NCI-H748 (cell line): ENCODE data around the gene ADM2.
"Not testable (repeated sequence)": the region's sequence is repeated elsewhere in the genome, so short reads cannot be mapped to it uniquely, and the experiment has no call there.

Source experiments
- DNase-seq: peaks from one replicate; lab custom pipeline; 2025; ENCODE audit not compliant: unreplicated experiment; lab: John Stamatoyannopoulos, UW

Gene ADM2

DNA sequence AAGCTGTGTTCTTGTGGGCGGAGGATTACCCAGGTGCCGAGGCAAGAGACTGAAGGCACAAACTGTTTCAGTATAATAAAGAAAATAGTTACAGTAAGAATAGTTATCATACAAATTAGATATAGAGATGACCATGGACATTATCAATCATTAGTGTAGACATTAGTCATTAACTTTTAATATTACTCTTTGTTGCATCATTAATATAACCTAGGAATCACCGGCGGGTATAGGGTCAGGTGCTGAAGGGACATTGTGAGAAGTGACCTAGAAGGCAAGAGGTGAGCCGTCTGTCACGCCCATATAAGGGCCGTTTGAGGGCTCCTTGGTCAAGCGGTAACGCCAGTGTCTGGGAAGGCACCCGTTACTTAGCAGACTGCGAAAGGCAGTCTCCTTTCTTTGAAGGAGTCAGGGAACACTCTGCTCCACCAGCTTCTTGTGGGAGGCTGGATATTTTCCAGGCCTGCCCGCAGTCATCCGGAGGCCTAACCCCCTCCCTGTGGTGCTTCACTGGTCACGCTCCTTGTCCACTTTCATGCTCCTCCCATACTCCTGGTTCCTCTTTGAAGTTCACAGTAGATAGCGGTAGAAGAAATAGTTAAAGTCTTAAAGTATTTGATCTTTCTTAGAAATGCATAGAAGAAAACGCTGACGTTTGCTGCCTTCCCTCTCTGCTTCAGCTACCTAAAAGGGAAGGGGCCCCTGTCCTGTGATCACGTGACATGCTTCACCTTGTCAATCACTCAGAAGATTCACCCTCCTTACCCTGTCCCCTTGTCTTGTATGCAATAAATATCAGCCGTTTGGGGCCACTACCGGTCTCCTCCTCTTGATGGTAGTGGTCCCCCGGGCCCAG, 52.7 kb downstream of the ADM2 start:
- not testable (repeated sequence) for DNase-seq

DNA sequence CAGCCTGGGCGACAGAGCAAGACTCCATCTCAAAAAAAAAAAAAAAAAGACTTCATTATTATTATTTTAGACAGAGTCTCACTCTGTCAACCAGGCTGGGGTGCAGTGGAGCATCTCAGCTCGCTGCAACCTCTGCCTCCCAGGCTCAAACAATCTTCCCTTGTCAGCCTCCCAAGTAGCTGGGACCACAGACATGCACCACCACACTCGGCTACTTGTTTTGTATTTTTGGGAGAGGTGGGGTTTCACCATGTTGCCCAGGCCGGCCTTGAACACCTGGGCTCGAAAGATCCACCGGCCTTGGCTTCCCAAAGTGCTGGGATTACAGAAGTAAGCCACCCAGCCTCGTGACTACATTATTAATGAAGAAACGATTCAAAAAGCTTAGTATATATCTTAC, 53.8 kb downstream of the ADM2 start:
- DNase-seq, result no peak
